Activated naive CD8-positive, alpha-beta T cell treated with anti-CD3 and anti-CD28 coated beads for 36 hours (primary cell): ENCODE measurements around the gene DPEP2. TPM values are rescaled to one million over a fixed set of nuclear protein-coding genes. Genes with fewer than 3 reads are reported as not detected.
"Not testable (repeated sequence)": the region's sequence is repeated elsewhere in the genome, so short reads cannot be mapped to it uniquely, and the experiment has no call there.

ENCODE experiments used
- DNase-seq: peaks from one replicate; pipeline ENCODE4 v3.0.0; 2021
- H3K27ac Mint-ChIP-seq: one replicate; pipeline ENCODE4 v1.8.0; 2022; ENCODE audit warnings: mild to moderate bottlenecking, moderate library complexity, mixed read lengths
- H3K27me3 Mint-ChIP-seq: one replicate; pipeline ENCODE4 v1.8.0; 2022; ENCODE audit warnings: mild to moderate bottlenecking, mixed read lengths
- H3K36me3 Mint-ChIP-seq: one replicate; pipeline ENCODE4 v1.8.0; 2021; ENCODE audit warnings: mild to moderate bottlenecking, mixed read lengths
- H3K4me1 Mint-ChIP-seq: one replicate; pipeline ENCODE4 v1.8.0; 2021; ENCODE audit warnings: mixed read lengths
- H3K4me3 Mint-ChIP-seq: one replicate; pipeline ENCODE4 v1.8.0; 2022; ENCODE audit warnings: mild to moderate bottlenecking, moderate library complexity, mixed read lengths
- H3K9me3 Mint-ChIP-seq: one replicate; pipeline ENCODE4 v1.8.0; 2022; ENCODE audit warnings: mixed read lengths
- total RNA-seq, 2 experiments: library from RNA; stranded (reverse); gene quantifications; one replicate each; pipeline ENCODE4 v1.2.3, GENCODE V29; 2021

The DPEP2 gene
- total RNA-seq, 2 experiments from 2014 or later = 1.8 to 2.7 TPM

DNA sequence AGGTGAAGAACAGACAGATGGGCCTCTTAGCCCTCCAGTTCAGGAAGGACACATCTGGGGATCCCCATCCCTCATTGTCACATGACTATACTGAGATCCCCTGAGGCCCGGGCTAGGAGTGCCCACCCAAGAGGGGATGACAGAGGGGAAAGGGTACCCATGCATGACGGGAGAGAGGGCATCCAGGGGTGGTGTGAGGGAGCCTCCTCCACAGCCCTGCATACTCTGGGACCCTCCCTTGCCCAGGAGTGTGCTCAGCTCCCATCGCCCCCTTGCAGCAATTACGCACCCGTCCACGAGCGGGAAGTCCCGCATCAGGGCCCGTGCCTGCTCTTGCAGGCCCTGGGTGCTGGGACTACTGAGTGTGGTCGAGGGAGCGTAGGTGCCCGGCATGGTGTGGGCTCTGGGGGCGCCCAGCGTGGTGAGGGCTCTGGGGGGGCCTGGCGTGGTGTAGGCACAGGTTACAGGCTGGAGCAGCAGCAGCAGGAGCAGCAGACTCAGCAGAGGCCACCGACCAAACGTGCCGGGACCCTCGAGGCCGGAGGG, 6.5 kb downstream of the DPEP2 start:
- no peaks in the 10 kb centered on the region for H3K9me3 Mint-ChIP-seq
- peak overlapping the region; percentile 4 for H3K4me3 Mint-ChIP-seq
- peaks cover 7% of the 10 kb centered on the region for H3K36me3 Mint-ChIP-seq
- H3K27me3 Mint-ChIP-seq = no peaks in the 10 kb centered on the region
- H3K4me1 Mint-ChIP-seq = peaks cover 30% of the 10 kb centered on the region
- peak overlapping the region; percentile 73 for H3K27ac Mint-ChIP-seq
- DNase-seq = no peak

DNA sequence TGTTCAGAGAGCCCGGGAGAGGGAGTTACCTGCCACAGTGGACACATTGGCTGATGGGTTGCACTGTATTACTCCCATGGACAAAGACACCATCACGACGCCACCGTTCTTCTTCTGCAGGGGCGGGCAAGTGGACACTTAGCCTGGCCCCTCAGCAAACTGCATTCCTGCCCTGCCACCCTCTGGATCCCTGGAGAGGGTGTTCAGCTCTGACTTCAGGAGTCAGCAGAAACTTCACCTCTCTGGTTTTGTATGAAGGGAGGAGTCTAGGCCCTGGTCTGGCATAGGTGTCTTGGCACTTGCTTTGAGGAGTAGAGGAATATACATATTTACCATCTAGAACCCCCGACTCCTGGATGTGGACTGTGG, 9.3 kb downstream of the DPEP2 start:
- Mint-ChIP-seq H3K27ac (no peak overlapping the region), H3K4me1 (peaks cover 16% of the 10 kb centered on the region), H3K4me3 (no peak overlapping the region)

GRCh38 chr16:67989322-67990017, 9.8 kb downstream of the DPEP2 start:
- H3K27ac Mint-ChIP-seq = no peak overlapping the region
- H3K36me3 Mint-ChIP-seq = no peaks in the 10 kb centered on the region
- no peaks in the 10 kb centered on the region for H3K9me3 Mint-ChIP-seq
- H3K27me3 Mint-ChIP-seq = no peaks in the 10 kb centered on the region
- no peak overlapping the region for H3K4me3 Mint-ChIP-seq
- DNase-seq = no peak
- peaks cover 17% of the 10 kb centered on the region for H3K4me1 Mint-ChIP-seq

More for the DNA sequence above, 9.3 kb downstream of the DPEP2 start:
- Mint-ChIP-seq H3K9me3 (no peaks in the 10 kb centered on the region), H3K36me3 (no peaks in the 10 kb centered on the region), H3K27me3 (no peaks in the 10 kb centered on the region)
- DNase-seq = no peak

- no peaks in the 10 kb centered on the region for H3K27me3 Mint-ChIP-seq
- no peak overlapping the region for H3K4me3 Mint-ChIP-seq
- peaks cover 22% of the 10 kb centered on the region for H3K4me1 Mint-ChIP-seq
- no peak for DNase-seq
- H3K27ac Mint-ChIP-seq = no peak overlapping the region
- no peaks in the 10 kb centered on the region for H3K36me3 Mint-ChIP-seq
- no peaks in the 10 kb centered on the region for H3K9me3 Mint-ChIP-seq
These were observed 10.6 kb downstream of the DPEP2 start for GRCh38 chr16:67988675-67989074.

- Mint-ChIP-seq H3K4me1 (peaks cover 22% of the 10 kb centered on the region), H3K9me3 (no peaks in the 10 kb centered on the region), H3K4me3 (no peak overlapping the region), H3K36me3 (no peaks in the 10 kb centered on the region), H3K27me3 (no peaks in the 10 kb centered on the region), H3K27ac (no peak overlapping the region)
- no peak for DNase-seq
These were observed 11.7 kb downstream of the DPEP2 start for GRCh38 chr16:67987460-67988160.

DNA sequence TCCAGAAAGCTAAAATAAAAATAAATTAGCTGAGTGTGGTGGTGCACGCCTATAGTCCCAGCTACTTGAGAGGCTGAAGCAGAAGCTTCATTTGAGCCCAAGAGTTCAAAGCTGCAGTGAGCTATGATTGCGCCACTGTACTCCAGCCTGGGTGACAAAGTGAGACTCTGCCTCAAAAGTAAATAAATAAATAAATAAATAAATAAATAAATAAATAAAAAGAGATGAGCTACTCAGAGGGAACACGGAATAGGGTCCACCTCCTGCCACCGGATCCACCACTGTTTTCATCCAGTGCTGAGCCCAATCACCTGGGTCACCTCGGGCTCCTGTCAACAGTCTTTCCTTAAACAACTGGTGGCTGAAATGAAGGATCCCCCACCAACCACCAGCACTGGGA, 12.3 kb downstream of the DPEP2 start:
- Mint-ChIP-seq H3K9me3 (no peaks in the 10 kb centered on the region), H3K27me3 (no peaks in the 10 kb centered on the region), H3K36me3 (no peaks in the 10 kb centered on the region), H3K4me1 (peaks cover 18% of the 10 kb centered on the region), H3K4me3 (no peak overlapping the region), H3K27ac (no peak overlapping the region)
- no peak for DNase-seq

- Mint-ChIP-seq H3K36me3 (no peaks in the 10 kb centered on the region), H3K27ac (no peak overlapping the region), H3K27me3 (peaks cover 3% of the 10 kb centered on the region), H3K4me3 (no peak overlapping the region), H3K9me3 (no peaks in the 10 kb centered on the region), H3K4me1 (peaks cover 19% of the 10 kb centered on the region)
- DNase-seq = no peak
These were observed 17.1 kb downstream of the DPEP2 start for GRCh38 chr16:67982011-67982696.

DNA sequence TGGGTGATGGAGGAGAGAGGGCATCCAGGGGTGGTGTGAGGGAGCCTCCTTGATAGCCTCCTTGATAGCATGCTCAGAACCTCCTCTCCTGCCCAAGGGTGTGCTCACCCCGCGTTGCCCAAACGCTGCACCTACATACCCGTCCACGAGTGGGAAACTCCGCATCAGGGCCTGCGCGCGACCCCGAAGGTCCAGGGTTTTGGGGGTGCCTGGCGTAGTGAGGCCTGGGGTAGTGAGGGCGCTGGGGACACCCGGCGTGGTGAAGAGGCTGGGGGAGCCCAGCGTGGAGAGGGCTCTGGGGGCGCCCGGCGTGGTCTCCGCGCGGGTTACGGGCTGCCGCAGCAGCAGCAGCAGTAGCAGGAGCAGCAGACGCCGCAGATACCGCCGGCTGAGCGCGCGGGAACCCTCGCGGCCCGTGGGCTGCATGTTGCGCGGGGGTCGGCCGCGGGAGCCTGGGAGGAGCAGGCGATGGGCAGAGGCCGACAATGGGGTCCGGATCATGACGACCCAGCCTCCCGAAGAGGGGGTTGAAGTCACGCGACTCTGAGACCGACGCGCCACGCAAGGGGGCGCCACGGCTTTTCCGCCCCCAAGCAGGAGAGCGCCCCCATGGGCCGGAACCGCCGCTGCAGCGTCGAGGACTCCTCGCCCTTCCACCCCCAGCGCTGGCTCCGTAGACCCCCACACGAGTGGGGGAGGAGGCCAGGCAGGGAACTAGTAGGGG, 19.2 kb downstream of the DPEP2 start, which contains the start of gene DPEP3:
Gene DPEP3, minus strand, starts transcription at position 545 of the 724 bp plus-strand sequence. Its CDS starts 119 bp downstream, at position 426.
- DNase-seq = peak; percentile 38
- H3K4me1 Mint-ChIP-seq = peaks cover 23% of the 10 kb centered on the region

DNA sequence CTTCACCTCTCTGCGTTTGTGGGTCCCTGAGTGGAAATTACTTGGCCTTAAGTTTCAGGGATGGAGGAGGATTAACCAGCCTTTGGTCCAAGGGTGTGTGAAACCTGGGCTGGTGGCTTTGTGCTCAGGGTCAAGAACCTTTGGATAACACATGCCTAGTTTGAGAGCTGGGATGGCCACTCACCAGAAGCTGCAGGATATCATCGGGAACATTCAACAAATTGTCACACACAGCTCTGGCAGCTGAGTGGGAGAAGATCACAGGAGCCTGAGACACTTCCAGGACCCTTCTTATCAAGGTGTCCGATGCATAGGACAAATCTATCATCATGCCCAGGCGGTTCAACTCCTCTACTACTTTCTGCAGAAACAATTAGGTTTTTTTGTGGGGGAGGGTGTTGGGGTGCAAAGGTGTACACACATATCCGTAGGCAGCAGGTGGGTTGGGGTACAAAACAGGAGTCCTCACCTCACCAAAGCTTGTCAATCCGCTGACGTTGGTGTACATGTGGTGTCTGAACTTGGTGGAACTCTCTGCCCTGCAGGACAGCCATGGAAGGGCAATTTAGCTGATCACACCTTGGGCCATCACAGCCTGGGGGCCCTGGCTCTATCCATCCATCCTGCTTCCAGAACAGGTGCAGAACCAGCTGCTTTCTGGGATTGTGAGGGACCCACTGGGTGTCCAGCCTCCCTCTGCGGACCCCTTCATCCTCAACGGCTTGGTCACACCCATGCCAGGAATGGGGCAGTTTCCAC, 21.6 kb downstream of the DPEP2 start:
- Mint-ChIP-seq H3K9me3 (no peaks in the 10 kb centered on the region), H3K27me3 (peaks cover 3% of the 10 kb centered on the region), H3K27ac (no peak overlapping the region), H3K4me3 (no peak overlapping the region), H3K4me1 (peaks cover 5% of the 10 kb centered on the region), H3K36me3 (no peaks in the 10 kb centered on the region)
- no peak for DNase-seq

More for the DNA sequence above, 19.2 kb downstream of the DPEP2 start, which contains the start of gene DPEP3:
- Mint-ChIP-seq H3K27ac (no peak within 1 kb of the TSS), H3K36me3 (no peaks in the 10 kb centered on the region), H3K9me3 (no peaks in the 10 kb centered on the region), H3K27me3 (peaks cover 3% of the 10 kb centered on the region), H3K4me3 (no peak within 1 kb of the TSS)

DNA sequence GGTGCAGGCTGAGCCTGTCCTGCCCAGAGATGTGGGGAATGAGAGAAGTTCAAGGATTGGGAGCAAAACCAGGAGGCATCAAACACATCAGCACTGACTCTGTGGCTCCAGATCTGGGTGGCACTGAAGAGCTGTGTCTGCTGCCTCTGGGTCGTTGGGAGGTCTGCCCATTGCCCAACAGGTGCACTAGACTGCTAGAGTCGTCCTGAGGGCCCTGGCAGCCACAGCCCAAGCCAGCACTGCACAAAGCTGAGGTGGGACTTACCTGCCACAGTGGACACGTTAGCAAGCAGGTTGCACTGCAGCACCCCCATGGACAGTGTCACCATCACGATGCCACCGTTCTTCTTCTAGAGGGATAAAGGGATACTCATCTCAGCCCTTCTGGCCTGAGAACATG, 22.3 kb downstream of the DPEP2 start:
- Mint-ChIP-seq H3K27me3 (peaks cover 3% of the 10 kb centered on the region), H3K36me3 (no peaks in the 10 kb centered on the region), H3K4me1 (peaks cover 5% of the 10 kb centered on the region), H3K9me3 (no peaks in the 10 kb centered on the region), H3K27ac (no peak overlapping the region), H3K4me3 (no peak overlapping the region)
- no peak for DNase-seq

DNA sequence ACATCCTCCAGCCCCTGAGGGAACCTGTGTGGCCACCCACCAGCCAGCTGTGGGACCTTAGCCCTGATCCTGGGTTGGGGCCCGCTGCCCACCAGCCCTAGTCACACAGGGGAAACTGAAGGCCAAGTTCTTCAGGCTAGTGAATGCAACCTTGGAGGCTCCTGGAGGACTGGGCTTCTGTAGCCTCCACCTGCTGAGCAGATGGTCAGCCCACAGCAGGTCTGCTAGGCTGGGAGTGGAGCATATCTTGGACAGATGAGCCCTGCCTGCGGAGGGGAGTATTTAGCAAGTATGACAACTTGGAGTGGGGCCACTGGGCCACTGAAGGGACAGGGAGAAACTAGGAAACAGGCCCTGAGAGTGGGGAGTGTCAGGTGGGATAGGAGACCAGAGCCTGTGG, 23.1 kb downstream of the DPEP2 start:
- Mint-ChIP-seq H3K9me3 (no peaks in the 10 kb centered on the region), H3K27me3 (peaks cover 3% of the 10 kb centered on the region), H3K36me3 (no peaks in the 10 kb centered on the region)

GRCh38 chr16:67975321-67976105, 23.8 kb downstream of the DPEP2 start:
- Mint-ChIP-seq H3K4me1 (peaks cover 5% of the 10 kb centered on the region), H3K4me3 (no peak overlapping the region), H3K27ac (no peak overlapping the region), H3K36me3 (no peaks in the 10 kb centered on the region), H3K9me3 (no peaks in the 10 kb centered on the region), H3K27me3 (peaks cover 1% of the 10 kb centered on the region)
- no peak for DNase-seq

More for the DNA sequence above, 23.1 kb downstream of the DPEP2 start:
- H3K4me3 Mint-ChIP-seq = no peak overlapping the region
- no peak overlapping the region for H3K27ac Mint-ChIP-seq
- DNase-seq = no peak
- peaks cover 5% of the 10 kb centered on the region for H3K4me1 Mint-ChIP-seq

GRCh38 chr16:67972285-67972684, 27.0 kb downstream of the DPEP2 start:
- H3K27me3 Mint-ChIP-seq, DNase-seq, H3K9me3 Mint-ChIP-seq, H3K36me3 Mint-ChIP-seq, H3K4me3 Mint-ChIP-seq, H3K27ac Mint-ChIP-seq: not testable (repeated sequence)
- peaks cover 11% of the 10 kb centered on the region for H3K4me1 Mint-ChIP-seq
